Small intestine (tissue), 7 donors: ENCODE data around the gene ZC3H13. TPM values are rescaled to one million over a fixed set of nuclear protein-coding genes. Genes with fewer than 3 reads are reported as not detected.

Experiments used
- DNase-seq, 2 donors: peaks; one replicate each; pipeline versions ENCODE4 v3.0.0 to v3.0.0-alpha.2; 2013
- FAIRE-seq: peaks from 2 replicates; lab custom pipeline; 2012; peaks lifted over from hg19 to GRCh38; lab: Jason Lieb, UNC
- H3K27ac ChIP-seq, 3 donors: one replicate each; pipeline ENCODE4 v1.5.1; 2013; ENCODE audit warnings: low read length in 2 of 3, mild to moderate bottlenecking in 2 of 3, control low read depth in 1 of 3, inconsistent platforms in 1 of 3, low read depth in 1 of 3, moderate library complexity in 1 of 3
- H3K27me3 ChIP-seq, 3 donors: one replicate each; pipeline ENCODE4 v1.6.1; 2013; ENCODE audit warnings: low read length in 3 of 3, inconsistent platforms in 1 of 3; ENCODE audit not compliant: control insufficient read depth in 3 of 3, insufficient read depth in 3 of 3
- H3K36me3 ChIP-seq, 3 donors: one replicate each; pipeline ENCODE4 v1.6.1; 2013; ENCODE audit warnings: low read length in 3 of 3, inconsistent platforms in 1 of 3, low read depth in 1 of 3, mild to moderate bottlenecking in 1 of 3, moderate library complexity in 1 of 3; ENCODE audit not compliant: control insufficient read depth in 3 of 3, insufficient read depth in 2 of 3
- H3K4me1 ChIP-seq, 3 donors: one replicate each; pipeline ENCODE4 v1.6.1; 2013; ENCODE audit warnings: low read length in 2 of 3, inconsistent platforms in 1 of 3, low read depth in 1 of 3, mild to moderate bottlenecking in 1 of 3, moderate library complexity in 1 of 3; ENCODE audit not compliant: control insufficient read depth in 3 of 3, insufficient read depth in 2 of 3
- H3K4me3 ChIP-seq, 3 donors: one replicate each; pipeline ENCODE4 v1.5.1; 2013; ENCODE audit warnings: low read length in 3 of 3, control low read depth in 1 of 3, inconsistent platforms in 1 of 3, low read depth in 1 of 3, mild to moderate bottlenecking in 1 of 3, moderate library complexity in 1 of 3
- H3K9me3 ChIP-seq, 2 donors: one replicate each; pipeline ENCODE4 v1.6.1; 2013; ENCODE audit warnings: low read depth in 1 of 2, low read length in 1 of 2; ENCODE audit not compliant: control insufficient read depth in 2 of 2, insufficient read depth in 1 of 2
- WGBS, 3 donors: extraction: QIAGEN DNeasy Blood & Tissue Kit; methylation state at CpG; one replicate each; pipeline ENCODE4 v1.1.7; 2013; 5-methylcytosine and 5-hydroxymethylcytosine counted together
- polyA plus RNA-seq, 4 donors: library from polyadenylated mRNA; stranded (reverse) in 3 of 4; unstranded in 1 of 4; fragments of 200-250 nt in 3 of 4; fragments of 120-200 nt in 1 of 4; gene quantifications; one replicate each; pipeline versions ENCODE4 v1.2.1 to v1.2.3, GENCODE V29; 2013
- donor health status: healthy with polysubstance abuse.
- donor health status: control.
- donor health status: control.
- donor health status: Bipolar disorder and iron deficiency.
- donor health status: healthy.

Gene ZC3H13
- polyA plus RNA-seq, 4 donors: 9.2 to 34.5 (median 10.8) TPM

- Histone ChIP-seq H3K9me3 (no peaks in the 10 kb centered on the region), H3K27me3 (no peaks in the 10 kb centered on the region), H3K36me3 (no peaks in the 10 kb centered on the region), H3K4me1 (no peaks in the 10 kb centered on the region), H3K4me3 (no peak overlapping the region), H3K27ac (no peak overlapping the region)
- WGBS, 3 donors: 61 to 88% (median 82%) methylated on average over 3 of the region's 3 CpGs
- FAIRE-seq: no peak
- no peak for DNase-seq
Observed at GRCh38 chr13:46094478-46094877, 41.9 kb upstream of the ZC3H13 start.

DNA sequence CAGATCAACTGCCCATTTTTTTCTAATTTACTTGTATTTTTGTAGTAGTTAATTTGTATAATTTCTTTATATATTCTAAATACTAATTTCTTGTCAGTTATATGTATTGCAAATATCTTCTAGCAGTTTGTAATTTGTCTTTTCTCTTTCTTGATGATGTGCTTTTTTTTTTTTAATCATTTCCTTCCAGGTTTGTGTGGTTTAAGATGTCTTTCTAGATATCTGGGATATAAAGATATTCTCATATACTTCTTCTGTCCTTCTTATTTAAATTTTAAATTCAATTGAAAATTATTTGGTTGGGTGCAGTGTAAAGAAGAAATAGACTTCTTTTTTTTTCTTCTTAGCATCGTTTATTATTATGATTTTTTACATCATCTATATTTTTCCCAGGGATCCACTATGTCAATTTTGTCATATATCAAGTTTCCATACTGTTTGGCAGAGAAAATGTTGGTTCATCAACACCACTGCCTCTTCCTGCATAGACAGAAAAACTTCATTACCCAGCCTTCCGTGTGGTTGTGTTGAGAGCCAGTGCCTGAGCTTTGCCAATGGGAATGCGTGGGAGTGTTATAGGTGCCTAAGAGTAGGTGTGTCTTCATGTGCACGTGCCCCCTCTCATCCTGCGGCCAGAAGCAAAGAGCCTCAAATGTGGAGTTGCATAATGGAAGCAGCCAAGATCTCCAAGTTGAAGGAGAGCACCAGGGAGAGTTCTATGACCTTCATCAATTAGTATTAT is 36.4 kb upstream of the ZC3H13 start:
- no peaks in the 10 kb centered on the region for H3K4me1 ChIP-seq
- H3K9me3 ChIP-seq: no peaks in the 10 kb centered on the region
- H3K36me3 ChIP-seq: no peaks in the 10 kb centered on the region
- DNase-seq (no peak), FAIRE-seq (no peak)
- no peak overlapping the region for H3K4me3 ChIP-seq
- H3K27ac ChIP-seq: no peak overlapping the region
- WGBS, 3 donors: 74 to 85% (median 79%) methylated on average over 5 of the region's 5 CpGs
- no peaks in the 10 kb centered on the region for H3K27me3 ChIP-seq

DNA sequence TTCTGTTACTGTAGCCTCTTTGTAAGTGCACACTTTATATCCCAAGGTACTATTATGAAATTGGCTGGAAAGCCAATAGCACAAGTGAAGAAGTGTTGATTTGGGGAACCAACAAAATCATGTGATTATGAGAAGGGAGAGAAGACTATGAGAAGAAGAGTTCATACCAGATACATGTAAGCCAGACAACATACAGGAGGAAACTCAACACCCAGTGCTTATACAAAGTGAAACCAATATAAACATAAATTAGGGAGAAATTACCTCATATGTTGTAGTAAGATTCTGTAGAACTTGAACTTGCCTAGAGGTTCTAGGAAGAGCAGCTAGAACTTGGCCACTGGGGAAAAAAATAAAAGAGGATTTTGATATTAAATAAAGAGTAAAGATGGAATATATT is 34.9 kb upstream of the ZC3H13 start:
- no peak for FAIRE-seq
- Histone ChIP-seq H3K36me3 (no peaks in the 10 kb centered on the region), H3K4me3 (no peak overlapping the region), H3K9me3 (no peaks in the 10 kb centered on the region), H3K27me3 (no peaks in the 10 kb centered on the region), H3K4me1 (no peaks in the 10 kb centered on the region), H3K27ac (no peak overlapping the region)
- no peak for DNase-seq

DNA sequence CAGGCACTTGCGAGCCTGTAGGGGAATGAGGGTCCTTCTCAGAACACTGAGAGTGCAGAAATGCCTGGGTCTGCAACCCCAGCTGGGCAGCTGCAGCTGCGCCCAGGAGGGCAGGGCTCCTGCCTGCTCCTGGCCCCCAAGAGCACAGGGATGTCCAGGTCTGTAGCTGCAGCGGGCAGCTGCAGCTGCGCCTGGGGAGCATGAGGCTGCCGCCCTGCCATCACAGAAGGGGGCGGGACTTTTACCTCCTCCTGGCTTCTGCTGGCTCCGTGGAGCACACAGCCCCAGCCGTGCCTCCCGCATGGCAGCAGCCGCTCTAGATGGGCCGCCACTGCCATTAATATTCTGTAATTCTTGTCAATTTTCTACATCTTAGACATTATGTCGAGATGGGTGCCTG is 34.4 kb upstream of the ZC3H13 start:
- Histone ChIP-seq H3K27ac (no peak overlapping the region), H3K36me3 (no peaks in the 10 kb centered on the region), H3K4me1 (no peaks in the 10 kb centered on the region), H3K9me3 (no peaks in the 10 kb centered on the region), H3K4me3 (no peak overlapping the region), H3K27me3 (no peaks in the 10 kb centered on the region)
- WGBS, 3 donors: 88 to 92% (median 91%) methylated on average over 12 of the region's 12 CpGs
- FAIRE-seq (no peak), DNase-seq (no peak)

GRCh38 chr13:46086421-46086922 is 33.9 kb upstream of the ZC3H13 start:
- Histone ChIP-seq H3K9me3 (no peaks in the 10 kb centered on the region), H3K4me3 (no peak overlapping the region), H3K36me3 (no peaks in the 10 kb centered on the region), H3K27me3 (no peaks in the 10 kb centered on the region), H3K4me1 (no peaks in the 10 kb centered on the region), H3K27ac (no peak overlapping the region)
- WGBS, 3 donors: 77 to 83% (median 80%) methylated on average over 12 of the region's 12 CpGs
- FAIRE-seq: no peak
- DNase-seq: no peak

- 92 to 94% (median 93%) methylated on average over 13 of the region's 13 CpGs for WGBS, 3 donors
- H3K27ac ChIP-seq: no peak overlapping the region
- no peak overlapping the region for H3K4me3 ChIP-seq
- H3K27me3 ChIP-seq: no peaks in the 10 kb centered on the region
- no peaks in the 10 kb centered on the region for H3K4me1 ChIP-seq
- DNase-seq: no peak
- no peak for FAIRE-seq
- no peaks in the 10 kb centered on the region for H3K9me3 ChIP-seq
- no peaks in the 10 kb centered on the region for H3K36me3 ChIP-seq
Observed at GRCh38 chr13:46085737-46086136, 33.2 kb upstream of the ZC3H13 start.

- DNase-seq (no peak), FAIRE-seq (no peak)
- Histone ChIP-seq H3K27me3 (no peaks in the 10 kb centered on the region), H3K27ac (no peak overlapping the region), H3K4me3 (no peak overlapping the region), H3K9me3 (no peaks in the 10 kb centered on the region), H3K36me3 (no peaks in the 10 kb centered on the region), H3K4me1 (no peaks in the 10 kb centered on the region)
- WGBS, 3 donors: 93 to 95% (median 94%) methylated on average over 5 of the region's 5 CpGs
Observed at GRCh38 chr13:46082324-46082723, 29.8 kb upstream of the ZC3H13 start.

GRCh38 chr13:46079770-46080169 is 27.2 kb upstream of the ZC3H13 start:
- FAIRE-seq (no peak), DNase-seq (no peak)
- Histone ChIP-seq H3K4me3 (no peak overlapping the region), H3K9me3 (no peaks in the 10 kb centered on the region), H3K27me3 (no peaks in the 10 kb centered on the region), H3K27ac (no peak overlapping the region), H3K36me3 (no peaks in the 10 kb centered on the region), H3K4me1 (no peaks in the 10 kb centered on the region)
- 49 to 71% (median 54%) methylated on average over 2 of the region's 2 CpGs for WGBS, 3 donors

- FAIRE-seq (no peak), DNase-seq (no peak)
- H3K27ac ChIP-seq: no peak overlapping the region
- H3K4me1 ChIP-seq: no peaks in the 10 kb centered on the region
- WGBS, 3 donors: 59 to 79% (median 74%) methylated on average over 1 of the region's 1 CpG
- no peak overlapping the region for H3K4me3 ChIP-seq
- no peaks in the 10 kb centered on the region for H3K36me3 ChIP-seq
- no peaks in the 10 kb centered on the region for H3K9me3 ChIP-seq
- no peaks in the 10 kb centered on the region for H3K27me3 ChIP-seq
Observed at GRCh38 chr13:46077265-46077664, 24.7 kb upstream of the ZC3H13 start.
